T-helper 9 cell (primary cell): Measurements from ENCODE around the gene ADGRG6.
"Not testable (repeated sequence)": the region's sequence is repeated elsewhere in the genome, so short reads cannot be mapped to it uniquely, and the experiment has no call there.

ENCODE experiments used
- DNase-seq: peaks from one replicate; pipeline ENCODE4 v3.0.0-alpha.2; 2020

ADGRG6 gene

GRCh38 chr6:142323377-142323776, 21.6 kb downstream of the ADGRG6 start:
- DNase-seq, result no peak

GRCh38 chr6:142324111-142324510, 22.3 kb downstream of the ADGRG6 start:
- DNase-seq, result no peak

GRCh38 chr6:142325111-142325510, 23.3 kb downstream of the ADGRG6 start:
- DNase-seq, result no peak

DNA sequence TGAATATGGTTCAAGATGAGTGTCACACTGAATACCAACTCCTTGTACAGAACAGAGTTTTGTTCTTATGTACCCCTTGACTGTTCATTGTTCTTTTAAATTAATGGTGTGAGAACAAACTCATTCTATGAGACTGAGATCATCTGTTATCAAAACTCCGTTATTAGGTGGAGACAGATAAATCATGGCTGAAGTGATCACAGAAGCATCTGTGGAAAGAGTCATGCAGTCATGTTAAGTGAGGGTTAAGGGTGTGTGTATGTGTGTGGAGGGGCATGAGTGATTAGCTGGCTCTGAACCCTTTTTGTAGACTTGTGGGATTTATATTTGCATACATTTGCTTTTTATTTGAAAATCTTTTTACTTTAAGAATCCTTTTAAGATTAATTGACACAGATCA, 24.7 kb downstream of the ADGRG6 start:
- DNase-seq, result no peak

GRCh38 chr6:142328070-142328469, 26.3 kb downstream of the ADGRG6 start:
- DNase-seq, result no peak

DNA sequence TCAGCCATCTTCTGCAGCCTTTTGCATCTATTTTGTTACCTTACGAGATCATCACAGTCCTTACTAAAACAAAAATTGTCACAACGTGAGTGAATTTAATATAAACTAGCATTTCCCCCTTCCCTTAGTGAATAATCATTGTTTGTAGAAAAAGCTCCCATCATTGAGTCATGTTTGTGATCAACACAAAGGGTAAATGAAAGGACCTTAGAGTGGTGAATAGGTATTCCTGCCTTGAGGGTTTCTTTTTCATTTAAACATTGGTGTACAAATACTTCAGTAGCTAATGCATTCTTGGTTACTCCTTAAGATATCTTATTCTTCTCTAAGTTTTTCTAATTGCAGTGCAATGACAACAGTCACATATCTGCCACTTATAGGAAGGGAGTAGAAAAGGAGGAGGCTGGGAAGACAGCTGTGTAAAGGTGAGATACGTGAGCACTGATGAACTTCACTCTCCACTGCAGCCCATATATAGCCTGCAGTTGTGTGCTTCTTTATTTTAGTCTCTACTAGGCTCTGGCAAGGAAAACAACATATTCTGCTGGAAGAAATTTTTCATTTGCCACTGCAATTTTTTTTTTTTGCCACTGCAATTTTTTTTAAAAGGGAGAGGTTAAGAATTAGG, 27.8 kb downstream of the ADGRG6 start:
- no peak for DNase-seq

- no peak for DNase-seq
These were observed 29.3 kb downstream of the ADGRG6 start for GRCh38 chr6:142331075-142331551.

GRCh38 chr6:142331601-142332000, 29.8 kb downstream of the ADGRG6 start:
- no peak for DNase-seq

GRCh38 chr6:142332393-142333098, 30.7 kb downstream of the ADGRG6 start:
- DNase-seq, result no peak

DNA sequence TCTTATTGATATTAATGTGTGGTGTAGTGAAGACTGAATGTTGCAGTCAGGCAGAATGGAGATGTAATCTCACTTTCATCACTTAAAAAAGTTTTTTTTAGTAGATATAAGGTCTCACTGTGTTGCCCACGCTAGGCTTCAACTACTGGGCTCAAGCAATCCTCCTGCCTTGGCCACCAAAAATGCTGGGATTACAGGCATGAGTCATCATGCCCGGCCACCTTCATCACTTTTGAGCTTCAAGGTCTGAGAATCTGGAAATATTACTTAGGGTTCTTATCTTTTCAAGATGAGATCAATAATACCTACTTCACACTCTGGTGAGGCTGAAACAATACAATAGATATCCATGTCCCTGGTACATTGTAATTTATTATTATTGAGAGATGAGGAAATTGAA, 31.6 kb downstream of the ADGRG6 start:
- no peak for DNase-seq

DNA sequence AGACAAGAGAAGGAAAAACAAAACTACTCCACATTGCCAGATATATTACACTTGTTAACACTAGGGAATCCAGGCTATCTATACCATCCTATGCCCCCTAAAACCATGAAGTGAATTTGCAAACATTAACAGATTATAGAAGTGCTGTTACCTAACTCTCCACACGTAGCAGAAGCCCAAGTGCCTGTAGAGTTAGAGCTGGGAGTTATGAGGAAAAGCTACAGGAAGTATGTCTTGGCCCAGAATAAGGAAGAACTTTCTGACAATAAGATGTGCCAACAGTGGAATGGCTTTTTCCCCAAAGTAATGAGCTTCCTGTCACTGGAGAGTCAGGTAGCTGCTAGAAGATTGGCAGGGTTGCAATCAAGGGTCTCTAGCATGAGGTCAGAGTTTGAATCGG, 32.5 kb downstream of the ADGRG6 start:
- DNase-seq, result no peak

DNA sequence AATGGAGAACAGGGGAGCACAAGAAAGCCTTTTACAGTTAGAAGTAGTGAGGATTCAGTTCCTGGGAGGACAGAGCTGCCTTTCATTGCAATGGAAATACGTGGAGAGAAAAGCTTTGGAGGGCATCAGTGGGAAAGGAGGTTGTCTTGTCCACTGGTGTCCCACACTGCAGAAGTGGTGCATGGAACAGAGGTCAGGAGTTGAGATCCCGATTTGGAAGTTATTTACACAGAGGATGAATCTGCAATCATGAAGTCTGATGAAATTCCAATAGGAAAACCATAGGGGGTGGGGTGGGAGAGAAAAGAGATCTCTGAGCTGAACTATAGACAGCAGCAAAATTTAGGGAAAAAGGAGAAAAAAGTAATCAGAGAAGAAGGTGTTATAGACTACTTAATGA, 33.6 kb downstream of the ADGRG6 start:
- no peak for DNase-seq

DNA sequence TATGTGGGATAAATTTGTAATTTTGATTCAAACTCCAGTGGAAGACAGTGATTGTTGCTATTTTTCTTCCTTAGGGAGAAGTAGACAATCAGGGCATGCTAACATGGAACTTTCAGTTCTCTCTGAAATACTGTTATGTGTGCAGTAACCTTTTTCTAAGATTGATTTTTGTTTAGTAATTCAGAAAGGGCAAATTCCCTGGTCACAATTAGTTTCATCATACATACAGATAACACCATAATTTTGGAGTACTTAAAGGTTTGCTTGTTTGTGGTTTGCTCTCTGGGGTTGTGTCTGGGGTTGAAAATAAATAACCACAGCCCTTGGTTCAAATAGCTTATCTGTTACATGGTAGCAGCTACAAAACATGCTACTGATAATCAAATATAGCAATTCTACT, 34.4 kb downstream of the ADGRG6 start:
- DNase-seq, result no peak

DNA sequence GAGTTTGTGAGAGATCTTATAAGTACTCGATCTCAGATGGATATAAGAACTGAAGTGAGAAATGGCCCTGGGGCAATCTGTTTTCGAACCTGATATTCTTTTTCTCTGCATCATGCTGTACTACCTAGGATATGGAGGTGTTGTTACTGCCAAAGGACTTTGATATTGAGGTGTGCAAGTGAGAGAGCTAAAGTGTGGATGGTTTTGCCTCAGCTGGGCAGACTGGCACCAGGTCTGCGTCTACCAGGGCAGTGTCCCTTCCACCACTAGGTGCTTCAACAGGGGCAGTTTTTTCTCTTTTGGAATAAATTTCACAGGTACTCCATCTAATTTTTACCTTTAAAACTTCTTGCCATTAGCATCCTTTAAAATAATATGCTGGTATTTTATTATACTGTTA, 35.0 kb downstream of the ADGRG6 start:
- DNase-seq, result no peak

DNA sequence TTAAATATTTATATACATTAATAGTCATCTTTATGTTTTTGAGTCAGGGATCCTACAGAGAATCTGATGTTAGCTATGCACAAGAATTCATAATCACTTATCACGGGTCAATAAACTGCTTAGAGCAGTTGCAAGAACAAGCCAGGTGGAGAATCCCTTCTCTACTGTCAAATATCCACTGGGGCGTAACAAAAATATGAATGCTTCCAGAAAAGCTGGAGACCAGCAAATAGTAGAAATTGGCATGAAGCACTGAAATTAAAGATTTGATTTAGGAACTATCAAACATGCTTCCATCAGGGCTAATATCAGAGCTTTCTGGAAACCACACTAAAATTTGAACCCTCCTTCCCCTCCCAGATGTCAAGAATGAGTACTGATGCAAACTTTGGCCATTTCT, 37.3 kb downstream of the ADGRG6 start:
- no peak for DNase-seq

- DNase-seq, result no peak
These were observed 38.3 kb downstream of the ADGRG6 start for GRCh38 chr6:142339968-142340658.

- no peak for DNase-seq
These were observed 40.1 kb downstream of the ADGRG6 start for GRCh38 chr6:142341855-142342330.

DNA sequence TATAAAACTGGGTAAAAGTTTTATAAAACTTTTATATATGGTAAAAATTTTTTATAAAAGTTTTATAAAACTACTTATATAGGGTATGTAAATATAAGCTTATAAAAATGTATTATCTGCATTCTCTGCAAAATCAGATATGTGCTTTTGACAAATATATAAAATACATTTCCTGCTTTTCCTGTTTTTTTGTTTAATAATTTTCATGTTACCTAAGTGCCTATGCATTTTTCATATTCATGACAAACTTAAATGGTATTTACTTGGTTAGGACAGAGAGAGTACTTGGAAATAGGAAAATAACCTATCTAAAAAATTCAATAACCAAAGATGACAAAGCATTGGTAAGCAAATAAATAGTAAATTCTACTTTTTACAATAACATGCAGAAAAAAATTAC, 41.2 kb downstream of the ADGRG6 start:
- no peak for DNase-seq

DNA sequence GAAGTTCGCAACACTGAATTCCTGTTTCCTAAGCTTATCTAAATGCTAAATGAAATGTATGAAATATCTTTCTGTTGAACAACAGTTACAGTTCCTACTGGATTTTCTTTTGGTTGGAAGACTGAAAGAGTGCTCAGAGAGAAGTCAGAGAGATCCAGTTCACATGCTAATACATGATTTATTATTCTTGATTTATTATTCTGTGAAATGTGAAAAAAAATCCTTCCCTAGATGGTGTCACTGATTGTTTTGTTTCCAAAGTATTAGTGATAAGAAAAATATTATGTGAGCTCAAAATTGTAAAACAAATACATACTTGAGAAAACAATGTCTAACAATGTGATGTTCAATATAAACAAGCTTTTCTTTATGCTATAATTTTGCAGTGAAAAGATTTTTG, 42.1 kb downstream of the ADGRG6 start:
- no peak for DNase-seq

GRCh38 chr6:142345261-142345660, 43.5 kb downstream of the ADGRG6 start:
- no peak for DNase-seq

DNA sequence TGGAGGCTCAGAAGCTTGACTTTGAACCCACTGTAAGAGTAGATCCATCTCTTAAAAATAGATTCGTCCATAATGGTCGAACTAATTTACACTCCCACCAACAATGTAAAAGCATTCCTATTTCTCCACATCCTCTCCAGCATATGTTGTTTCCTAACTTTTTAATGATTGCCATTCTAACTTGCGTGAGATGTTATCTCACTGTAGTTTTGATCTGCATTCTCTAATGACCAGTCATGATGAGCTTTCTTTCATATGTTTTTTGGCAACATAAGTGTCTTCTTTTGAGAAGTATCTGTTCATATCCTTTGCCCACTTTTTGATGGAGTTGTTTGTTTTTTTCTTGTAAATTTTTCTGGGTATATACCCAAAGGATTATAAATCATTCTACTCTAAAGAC, 44.4 kb downstream of the ADGRG6 start:
- not testable (repeated sequence) for DNase-seq

DNA sequence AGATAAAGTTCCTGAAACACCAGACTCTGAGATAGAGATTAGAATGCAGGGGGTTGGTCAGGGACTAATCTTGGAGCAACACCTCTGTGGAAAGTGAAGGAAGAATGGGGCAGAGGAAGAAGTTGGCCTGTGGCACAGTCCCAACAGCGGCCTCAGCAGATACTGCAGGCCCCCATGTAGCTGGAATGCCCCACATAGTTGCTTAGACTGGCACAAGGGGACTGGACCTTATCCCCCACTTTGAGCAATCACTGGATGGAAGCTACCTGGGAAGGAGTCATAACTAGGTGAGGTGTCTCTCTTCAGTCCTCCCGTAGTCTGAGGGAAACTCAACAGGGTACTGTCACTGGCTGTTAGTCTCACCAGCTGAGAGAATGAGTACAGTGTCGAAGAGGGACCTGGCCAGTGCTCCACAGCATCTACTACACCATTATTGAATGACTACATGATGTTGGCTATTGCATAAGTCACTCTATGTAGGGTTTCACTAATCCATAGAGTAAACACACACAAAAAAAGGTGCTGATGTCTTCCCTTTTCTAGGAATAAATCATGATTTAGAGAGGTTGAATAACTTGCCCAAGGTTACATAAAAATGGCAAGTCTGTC, 47.5 kb downstream of the ADGRG6 start:
- DNase-seq, result no peak

- DNase-seq, result no peak
These were observed 48.5 kb downstream of the ADGRG6 start for GRCh38 chr6:142350309-142350708.

DNA sequence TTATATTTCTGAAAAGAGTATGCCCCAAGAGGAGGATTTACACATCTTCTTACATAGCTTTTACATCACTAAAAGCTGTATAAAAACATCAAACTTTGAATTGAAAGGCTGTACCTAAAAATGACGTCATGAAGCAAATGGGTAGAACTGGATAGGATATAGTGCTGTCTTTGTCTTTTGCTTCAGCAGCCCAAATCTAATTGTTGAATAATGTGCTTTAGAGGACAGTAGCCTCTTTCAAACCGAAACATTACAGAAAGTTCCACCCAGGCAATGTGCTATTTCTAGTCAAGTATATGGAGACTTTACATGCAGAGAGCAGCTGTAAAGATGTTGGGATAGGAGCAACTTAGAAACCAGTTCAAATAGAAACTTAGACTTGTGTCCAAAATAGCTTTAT, 51.9 kb downstream of the ADGRG6 start:
- no peak for DNase-seq
